GM21825 (cell line): Measurements from ENCODE around the gene BLOC1S3.

Source experiments
- ATAC-seq: cut with Tn5 transposase; IDR thresholded peaks from one replicate; pipeline ENCODE4 v1.9.1; 2021; ENCODE audit warnings: mild to moderate bottlenecking, moderate library complexity; ENCODE audit not compliant: unreplicated experiment

BLOC1S3 gene

DNA sequence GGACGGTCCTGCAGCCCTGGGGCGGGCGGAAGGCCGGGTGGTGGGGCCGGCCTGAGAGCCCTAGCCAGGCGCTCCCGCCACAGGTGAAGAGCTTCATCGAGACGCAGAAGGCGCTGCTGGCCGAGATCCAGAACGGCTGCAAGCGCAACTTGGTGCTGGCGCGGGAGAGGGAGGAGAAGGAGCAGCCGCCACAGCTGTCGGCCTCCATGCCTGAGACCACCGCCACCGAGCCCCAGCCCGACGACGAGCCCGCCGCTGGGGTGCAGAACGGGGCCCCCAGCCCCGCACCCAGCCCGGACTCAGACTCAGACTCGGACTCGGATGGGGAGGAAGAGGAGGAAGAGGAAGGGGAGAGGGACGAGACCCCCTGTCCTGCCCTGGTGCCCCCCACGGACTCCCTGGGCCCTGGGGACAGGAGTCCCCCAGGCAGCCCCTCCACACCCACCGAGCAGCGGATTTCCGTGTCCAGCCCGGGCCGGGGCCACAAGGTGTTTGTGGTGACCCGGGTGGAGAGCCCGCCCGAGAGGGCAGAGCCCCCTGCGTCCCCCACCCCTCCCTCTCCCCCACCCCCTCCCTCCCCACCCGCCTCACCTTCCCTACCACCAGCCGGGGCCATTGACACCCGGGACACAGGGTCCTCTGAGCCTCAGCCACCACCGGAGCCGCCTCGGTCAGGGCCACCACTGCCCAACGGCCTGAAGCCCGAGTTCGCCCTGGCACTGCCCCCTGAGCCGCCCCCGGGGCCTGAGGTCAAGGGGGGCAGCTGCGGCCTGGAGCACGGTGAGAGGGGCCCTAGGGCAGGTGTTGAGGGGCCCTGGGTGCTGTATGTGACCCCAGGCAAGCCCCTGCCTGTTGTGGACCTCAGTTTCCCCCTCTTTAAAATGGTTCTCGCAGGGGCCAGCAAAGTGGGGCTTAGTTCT, 33.1 kb upstream of the BLOC1S3 start:
- no peak for ATAC-seq

DNA sequence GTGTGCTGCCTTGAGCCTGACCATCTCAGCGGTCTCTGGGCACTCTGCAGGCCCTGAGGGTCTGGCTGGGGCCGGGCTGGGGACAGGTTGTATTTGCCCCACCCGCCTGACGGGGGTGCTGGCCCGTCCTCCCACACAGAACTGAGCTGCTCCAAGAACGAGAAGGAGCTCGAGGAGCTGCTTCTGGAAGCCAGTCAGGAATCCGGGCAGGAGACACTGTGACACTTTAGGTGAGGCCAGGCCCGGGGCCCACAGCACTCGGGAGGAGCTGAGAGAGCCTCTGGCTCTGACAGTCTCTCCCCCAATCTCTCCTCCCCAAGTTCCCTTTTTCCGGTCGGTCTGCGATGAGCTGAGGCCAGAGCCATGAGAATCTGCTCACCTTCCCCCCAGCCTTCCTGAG, 32.3 kb upstream of the BLOC1S3 start:
- ATAC-seq, result no peak

DNA sequence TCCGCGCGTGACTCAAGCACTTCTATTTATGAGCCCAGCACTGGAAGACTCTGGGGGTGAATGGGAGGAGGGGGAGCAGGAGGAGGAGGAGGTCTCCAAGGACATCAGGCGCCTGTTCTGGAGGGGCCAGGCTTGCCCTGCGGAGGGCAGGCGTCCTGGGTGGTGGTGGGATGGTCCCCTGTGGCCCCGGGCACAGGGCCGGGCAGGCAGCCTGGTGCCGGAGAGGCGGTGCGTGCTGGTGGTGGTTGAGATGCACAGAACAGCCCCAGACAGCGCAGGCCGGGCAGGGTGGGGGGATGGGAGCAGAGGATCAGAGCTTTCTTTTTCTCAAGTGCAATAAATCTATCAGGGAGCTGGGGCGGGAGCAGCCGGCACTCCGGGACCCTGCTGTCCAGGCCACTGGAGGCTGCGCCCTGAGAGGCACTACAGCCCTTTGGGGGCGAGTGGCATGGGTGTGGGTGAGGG, 31.8 kb upstream of the BLOC1S3 start:
- no peak for ATAC-seq

DNA sequence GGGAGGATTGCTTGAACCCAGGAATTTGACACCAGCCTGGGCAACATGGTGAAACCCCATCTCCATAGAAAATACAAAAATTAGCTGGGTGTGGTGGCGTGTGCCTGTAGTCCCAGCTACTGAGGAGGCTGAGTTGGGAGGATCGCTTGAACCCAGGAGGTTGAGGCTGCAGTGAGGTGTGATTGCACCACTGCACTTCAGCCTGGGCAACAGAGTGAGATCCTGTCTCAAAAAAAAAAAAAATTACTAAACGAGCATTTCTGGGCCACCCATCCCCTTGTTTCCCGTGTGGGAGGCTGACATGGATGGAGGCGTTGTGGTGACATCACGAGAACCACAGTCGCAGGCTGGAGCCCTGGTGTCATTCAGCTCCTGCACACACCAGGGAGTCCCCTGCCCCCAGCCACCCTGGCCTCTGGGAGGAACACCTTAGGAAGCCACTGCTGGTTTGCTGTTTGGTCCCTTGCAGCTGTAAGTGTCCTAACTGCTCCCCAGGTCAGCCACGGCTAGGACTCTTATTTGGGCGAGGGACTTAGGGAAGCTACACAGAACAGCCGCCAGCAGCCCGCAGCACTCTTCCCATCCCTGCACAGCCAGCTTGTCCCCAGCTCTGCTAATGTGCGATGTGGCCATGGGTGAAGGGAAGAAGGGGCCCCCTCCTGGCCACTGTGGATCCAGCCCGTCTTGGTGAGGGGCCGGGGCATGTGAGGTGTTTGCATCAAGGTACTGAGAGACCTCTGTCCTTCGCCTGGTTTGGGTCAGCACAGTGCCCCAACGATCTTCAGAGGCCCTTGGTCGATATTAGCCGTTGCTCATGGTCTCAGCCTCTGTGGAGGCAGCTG, 30.5 kb upstream of the BLOC1S3 start:
- no peak for ATAC-seq

DNA sequence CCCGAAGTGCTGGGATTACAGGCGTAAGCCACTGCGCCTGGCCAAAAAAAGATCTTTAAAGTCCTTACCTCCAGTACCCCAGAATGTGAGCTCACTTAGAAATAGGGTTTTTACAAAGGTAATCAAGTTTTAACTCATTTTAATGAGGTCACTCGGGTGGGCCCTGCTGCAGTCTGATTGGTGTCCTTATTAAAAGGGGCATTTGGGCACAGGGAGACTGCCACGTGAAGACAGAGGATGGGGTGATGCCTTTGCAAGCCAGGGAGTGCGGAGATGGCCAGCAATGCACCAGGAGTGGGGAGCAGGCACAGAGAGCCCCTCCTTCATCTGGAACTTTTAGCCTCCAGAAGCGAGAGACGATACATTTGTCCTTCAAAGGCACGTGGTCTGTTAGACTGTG, 29.5 kb upstream of the BLOC1S3 start:
- no peak for ATAC-seq

DNA sequence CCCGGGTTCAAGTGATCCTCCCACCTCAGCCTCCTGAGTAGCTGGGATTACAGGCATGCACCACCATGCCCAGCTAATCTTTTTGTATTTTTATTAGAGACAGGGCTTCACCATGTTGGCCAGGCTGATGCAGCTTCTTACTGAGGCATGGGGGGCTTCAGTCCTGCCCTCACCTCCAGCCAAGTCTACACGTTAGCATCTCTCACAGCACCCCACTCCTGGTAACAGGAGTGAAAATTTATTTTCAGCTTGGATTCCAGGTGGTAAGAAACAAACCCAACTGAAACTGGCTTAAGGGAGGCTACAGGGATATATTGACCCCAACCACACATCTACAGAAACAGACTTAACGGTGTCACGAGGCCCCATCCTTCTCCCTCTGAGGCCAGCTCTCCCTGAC, 28.4 kb upstream of the BLOC1S3 start:
- no peak for ATAC-seq

DNA sequence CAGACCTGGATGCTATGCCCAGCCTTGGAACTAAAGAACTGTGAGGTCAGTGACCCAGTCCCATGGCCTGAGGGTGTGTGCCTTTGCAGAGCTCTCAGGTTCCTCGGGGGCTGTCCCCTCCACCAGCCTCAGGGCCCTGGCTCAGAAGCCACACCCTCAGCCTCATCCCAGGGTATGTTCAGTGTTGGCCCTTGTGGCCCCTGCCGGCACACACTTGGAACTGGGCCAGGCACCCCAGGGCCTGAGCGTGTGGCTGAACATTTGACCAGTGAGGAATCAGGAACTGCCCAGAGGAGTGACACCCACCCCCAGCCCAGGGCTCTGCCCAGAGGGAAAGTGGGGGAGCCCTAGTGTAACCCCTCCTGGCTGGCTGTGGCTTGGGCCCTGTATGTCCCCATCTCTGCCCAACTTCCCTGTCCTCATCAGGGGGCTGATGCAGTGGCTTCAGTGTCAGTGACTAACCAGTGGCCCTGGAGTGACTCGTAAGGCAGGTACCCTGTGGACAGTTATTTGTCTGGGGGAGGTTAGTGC, 27.8 kb upstream of the BLOC1S3 start:
- ATAC-seq, result no peak

DNA sequence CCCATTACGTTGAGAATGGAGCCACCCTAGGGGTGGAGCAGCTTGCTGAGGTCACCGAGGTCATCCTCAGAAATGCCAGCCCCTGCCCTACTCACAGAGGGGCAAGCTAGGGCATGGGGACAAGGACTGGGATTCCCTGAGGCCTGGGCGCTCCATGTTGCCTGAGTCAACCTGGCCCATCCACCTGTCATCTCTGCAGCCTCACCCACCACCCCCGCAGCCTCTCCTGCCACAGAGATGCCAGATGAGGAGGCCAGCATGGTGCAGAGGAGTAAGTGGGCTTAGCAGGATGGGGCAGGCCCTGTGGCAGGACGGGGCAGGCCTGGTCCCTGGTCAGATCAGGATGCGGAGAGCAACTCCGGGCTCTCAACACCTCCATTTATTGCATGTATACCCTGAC, 27.3 kb upstream of the BLOC1S3 start:
- no peak for ATAC-seq

DNA sequence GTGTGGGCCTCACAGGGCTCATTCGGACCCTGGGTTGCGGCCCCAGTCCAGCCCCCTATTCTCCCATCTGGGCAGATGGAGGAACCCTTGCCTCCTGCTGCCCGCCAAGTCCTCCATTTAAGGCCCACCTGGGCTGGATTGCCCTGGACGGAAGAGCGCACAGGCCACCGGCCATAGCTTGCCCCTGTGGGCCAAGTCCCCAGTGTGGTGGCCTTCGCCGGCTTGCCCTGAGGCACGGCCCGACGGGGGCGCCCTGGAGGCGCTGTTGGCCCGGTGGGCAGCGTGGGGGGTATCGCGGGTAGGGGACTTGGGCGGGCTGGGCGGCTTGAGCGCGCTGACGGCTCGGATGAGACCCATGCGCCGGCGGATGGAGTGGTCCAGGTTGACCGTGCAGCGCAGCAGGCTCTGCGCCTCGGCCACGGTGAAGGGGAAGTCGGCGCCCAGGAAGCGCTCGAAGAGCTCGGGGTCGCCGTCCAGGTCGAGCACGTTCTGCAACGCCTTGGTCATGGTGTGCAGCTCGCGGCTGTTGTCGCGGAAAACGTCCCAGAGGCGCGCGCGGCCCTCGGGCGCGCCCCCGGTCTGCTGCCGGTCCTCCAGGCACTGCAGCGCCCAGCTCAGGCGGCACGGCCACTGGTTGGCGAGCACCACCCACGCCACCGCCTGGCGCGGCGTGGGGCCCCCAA, 26.6 kb upstream of the BLOC1S3 start:
- ATAC-seq, result no peak

DNA sequence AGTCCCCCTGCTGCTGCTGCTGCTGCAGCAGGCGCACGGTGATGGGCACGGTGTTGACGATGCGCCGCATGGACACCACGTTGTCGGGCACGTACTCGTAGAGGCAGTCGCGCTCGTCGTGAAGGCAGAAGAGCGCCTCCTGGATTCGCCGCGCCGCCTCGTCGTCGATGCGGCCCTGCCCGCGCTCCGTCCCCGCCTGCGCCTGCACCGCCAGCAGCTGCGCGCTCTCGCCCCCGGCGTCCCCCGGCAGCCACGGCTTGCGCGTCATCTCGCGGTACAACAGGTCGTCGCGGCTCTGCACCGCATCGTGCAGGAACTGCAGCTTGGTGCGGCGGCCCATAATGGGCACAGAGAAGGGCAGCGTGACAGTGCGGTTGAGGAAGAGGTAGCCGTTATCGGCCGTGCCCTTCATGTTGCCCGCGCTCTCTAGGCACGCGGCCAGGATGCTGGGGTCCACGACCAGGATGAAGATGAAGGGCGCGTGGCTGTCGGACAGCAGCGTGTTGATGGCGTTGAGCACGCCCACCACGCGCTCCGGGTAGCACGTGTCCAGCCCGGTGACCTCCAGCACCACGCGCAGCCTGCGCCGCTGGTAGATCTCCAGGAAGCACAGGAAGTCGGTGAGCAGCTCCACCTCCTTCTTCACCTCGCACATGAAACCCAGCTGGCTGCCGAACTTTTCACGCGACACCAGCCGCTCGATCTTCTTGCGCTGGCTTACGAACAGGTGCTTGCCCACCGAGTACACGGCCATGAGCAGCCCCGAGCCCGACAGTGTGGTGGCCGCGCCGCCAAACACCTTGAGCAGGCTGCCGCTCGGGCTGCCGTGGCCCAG, 25.9 kb upstream of the BLOC1S3 start:
- no peak for ATAC-seq

DNA sequence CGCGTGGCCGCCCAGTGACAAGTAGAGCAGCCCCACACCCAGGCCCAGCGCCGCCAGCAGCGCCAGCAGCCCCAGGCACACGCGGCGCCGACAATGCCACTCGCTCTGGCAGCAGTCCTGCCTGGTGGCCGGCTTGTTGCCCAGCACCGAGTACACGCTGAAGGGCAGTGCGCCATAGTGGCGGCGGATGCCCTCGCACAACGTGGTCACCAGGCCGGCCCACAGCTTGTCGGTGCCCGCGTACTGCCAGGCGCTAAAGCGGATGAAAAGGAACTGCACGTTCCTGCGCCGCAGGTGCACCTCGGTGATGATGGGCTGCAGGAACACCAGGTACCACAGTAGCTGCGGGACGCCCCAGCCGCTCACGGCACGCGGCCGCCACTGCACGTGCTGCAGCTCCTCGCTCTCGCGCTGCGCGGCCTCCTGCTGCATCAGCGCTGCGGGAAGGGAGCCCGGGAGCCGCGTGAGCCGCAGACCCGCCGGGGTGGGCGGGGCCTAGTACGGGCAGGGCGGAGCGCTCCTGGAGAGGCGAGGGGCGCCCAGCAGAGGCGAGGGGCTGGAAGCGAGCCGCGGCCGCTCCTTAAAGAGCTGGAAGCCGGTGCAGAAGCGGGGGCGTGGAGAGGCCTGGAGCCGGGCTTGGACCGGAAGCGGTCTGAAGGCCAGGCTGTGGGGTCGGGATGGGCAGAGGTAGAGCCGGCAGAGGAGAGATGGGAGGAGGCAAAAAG, 25.1 kb upstream of the BLOC1S3 start:
- no peak for ATAC-seq

DNA sequence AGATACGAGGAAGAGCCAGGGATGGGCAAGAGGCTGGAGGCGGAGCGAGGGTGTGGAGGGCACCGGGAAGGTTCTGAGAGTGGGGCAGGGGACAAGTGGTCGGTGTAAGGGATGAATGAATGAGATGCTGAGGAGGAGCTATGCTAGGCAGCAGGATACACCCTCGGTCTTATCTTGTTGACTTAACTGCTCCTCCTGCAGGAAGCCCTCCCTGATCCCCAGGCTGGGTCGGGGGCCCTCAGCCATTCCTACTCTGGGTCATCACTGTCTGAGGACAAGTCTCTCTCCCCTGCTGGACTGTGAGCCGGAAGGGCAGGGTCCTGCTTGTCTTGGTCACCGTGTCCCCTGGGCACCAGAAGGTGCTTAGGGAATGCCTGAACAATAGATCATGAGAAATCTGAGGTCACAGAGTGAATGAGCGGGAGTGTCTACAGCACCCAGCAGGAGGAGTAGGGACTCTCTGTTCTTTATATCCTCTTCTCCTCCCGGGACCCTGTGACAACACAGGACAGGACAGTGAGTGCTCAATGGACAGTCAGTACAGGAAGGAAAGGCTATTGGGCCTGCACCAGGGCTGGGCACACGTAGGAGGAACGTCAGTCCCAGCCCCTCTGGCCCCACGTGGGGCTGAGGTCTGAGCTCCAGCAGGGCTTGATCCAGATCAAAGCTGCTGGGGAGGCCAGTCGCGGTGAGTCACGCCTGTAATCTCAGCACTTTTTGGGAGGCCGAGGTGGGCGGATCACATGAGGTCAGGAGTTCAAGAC, 24.3 kb upstream of the BLOC1S3 start:
- no peak for ATAC-seq

DNA sequence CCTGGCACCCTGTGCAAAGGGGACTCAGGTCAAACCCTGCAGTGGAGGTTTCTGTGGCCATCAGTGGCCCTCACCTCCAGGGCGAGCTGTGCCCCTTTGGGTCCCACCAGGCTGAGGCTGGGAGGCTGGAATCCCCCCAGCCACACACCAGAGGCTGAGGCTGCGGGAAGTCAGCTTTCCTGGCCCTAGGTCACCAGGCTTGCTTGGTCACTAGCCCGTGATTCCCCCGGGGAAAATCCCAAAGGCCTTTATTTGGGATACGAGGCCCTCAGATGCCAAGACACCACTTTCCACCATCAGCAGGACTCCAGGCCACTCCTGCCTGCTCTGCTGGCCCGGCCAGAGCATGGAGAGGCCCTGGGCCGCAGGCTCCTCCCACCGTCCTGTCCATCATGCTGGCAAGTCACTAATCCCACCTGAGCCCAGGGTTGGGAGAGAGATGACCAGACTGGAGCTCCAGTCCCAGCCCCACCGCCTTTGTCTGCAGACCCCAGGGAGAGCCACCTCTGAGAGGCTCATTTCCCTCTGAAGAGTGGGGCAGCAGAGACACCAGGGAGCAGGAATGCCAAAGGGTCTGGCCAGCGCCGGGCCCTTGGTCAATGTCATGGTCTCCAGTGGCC, 22.5 kb upstream of the BLOC1S3 start:
- ATAC-seq, result no peak

DNA sequence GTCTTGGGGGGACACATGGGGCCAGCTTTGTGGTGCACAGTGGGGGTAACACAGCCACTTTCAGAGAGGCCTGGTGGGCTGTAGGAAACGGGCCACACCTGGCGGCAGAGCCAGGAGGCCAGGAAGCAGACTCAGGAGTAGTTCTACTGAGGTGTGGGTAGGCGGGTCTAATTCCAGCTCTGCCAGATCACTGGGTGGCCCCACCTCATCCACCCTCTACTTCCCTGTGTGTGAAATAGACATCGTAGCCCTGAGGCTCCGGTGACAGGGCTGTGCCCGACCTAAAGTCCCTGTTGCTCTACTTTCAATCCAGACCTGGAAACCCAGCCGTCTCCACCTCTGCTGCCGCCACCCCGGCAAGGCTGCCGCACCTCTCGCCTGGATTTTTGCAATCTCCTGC, 21.8 kb upstream of the BLOC1S3 start:
- no peak for ATAC-seq

DNA sequence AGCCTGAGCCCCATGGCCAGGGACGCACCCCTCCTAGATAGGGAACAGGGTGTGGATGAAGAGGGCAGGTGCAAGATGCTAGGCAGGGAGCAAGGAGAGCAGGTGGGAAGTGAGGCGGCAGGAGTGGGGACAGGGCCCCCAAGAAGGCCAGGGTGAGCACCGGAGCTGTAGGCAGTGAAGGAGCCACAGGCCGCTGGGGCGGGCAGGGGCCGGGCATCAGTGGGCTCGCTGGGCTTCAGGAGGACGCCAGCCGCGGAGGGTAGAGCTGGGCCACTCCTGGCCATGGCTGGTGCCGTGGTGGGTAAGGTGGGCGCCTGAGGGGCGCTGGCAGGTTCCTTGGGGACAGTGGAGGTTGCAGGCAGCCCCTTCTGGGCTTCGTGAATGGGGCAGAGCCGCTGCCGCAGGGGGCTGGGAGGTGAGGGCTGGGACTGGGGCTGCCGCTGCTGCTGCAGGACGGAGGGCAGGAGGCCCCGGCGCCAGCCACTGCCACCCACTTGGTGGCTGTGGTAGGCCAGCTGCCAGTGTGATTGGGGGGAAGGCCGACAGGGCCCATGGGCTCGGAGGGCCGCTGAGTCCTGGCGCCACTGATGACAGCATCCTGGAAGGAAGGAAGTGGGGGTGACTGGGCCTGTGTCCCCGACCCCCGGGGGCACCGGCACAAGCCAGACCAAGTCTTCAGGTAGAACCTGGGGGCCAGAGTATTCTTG, 19.9 kb upstream of the BLOC1S3 start:
- ATAC-seq, result no peak

DNA sequence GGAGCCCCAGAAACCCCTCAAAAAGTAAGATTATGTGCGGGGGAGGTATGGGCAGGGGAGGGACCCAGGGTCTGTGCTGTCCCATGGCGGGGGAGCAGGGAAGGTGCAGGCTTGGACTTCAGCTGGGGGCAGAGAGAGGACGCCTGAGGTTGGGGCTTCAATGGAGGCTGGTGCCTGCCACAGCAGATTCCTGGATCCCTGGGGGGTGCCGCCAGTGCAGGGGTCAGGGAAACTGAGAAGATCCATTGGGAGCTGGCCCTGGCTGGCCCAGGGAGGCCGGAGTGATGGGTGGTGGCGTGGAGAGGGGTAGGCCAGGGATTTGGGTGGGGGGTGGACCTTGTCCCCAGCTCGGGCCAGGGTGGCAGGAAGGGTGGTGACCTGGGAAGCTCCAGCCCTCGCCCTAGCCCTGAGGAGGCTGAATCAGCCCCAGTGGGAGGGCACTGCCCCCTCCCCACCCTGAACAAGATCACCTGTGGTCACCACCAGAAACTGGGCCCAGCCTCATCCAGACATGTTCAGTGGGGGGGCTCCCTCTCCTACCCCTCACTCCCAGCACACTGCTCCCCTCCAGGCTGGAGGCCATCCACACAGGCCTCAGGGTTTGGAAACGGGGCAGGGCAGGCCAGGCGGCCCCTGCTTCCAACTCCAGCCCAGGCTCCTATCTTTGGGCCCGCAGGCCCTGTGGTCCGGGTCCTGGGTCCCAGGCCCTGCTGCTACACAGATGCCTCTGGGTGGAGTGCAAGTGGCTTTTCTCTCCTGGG, 19.2 kb upstream of the BLOC1S3 start:
- no peak for ATAC-seq

DNA sequence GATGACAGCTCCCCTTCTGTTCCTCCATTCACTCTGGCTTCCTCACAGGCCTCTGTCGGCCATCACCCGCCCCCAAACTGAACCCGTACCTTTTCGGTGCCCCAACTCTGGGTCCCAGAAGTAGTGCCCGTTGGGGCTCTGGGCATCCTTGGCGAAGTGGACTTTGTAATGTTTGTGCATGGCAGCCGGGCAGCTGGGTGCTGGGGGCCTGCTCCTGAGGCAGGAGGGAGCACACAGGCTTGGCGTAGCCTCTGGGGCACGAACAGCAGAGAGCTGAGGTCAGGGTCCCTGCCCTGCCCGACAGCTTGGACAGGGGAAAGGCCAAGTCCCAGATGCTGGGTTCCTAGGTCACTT, 18.6 kb upstream of the BLOC1S3 start:
- ATAC-seq, result no peak
